Pancreas (tissue), 10 donors: ENCODE results near the gene PSMA3. TPM values are rescaled to one million over a fixed set of nuclear protein-coding genes. Genes with fewer than 3 reads are reported as not detected.
A peak's percentile ranks its signal among the peaks of the same experiment; 100 is the strongest.
"Not testable (repeated sequence)": the region's sequence is repeated elsewhere in the genome, so short reads cannot be mapped to it uniquely, and the experiment has no call there.

ENCODE experiments used
- ATAC-seq, 4 donors: fragments of 200-7000 bp; cut with Tn5 transposase; one replicate each; pipeline versions ENCODE4 v1.8.0 to v1.9.1; 2020; ENCODE audit warnings: mild to moderate bottlenecking in 4 of 4, moderate library complexity in 4 of 4
- DNase-seq, 6 donors: peaks; one replicate each; pipeline ENCODE4 v3.0.0-alpha.2; 2020
- FAIRE-seq: peaks from 2 replicates; lab custom pipeline; 2012; peaks lifted over from hg19 to GRCh38; lab: Jason Lieb, UNC
- H3K27ac ChIP-seq, 4 donors: fragments of 200-600 bp; sonication (generic); 1 replicate in 3 of 4; 2 replicates in 1 of 4; pipeline versions ENCODE4 v1.5.0 to v1.8.0; 2020
- H3K27me3 ChIP-seq, 4 donors: fragments of 200-600 bp; one replicate each; pipeline ENCODE4 v1.8.0; 2021
- H3K36me3 ChIP-seq, 3 donors: fragments of 200-600 bp; sonication (generic) in 1 of 3; one replicate each; pipeline versions ENCODE4 v1.5.0 to v1.8.0; 2020 to 2021
- H3K4me1 ChIP-seq, 3 donors: fragments of 200-600 bp; one replicate each; pipeline ENCODE4 v1.8.0; 2021
- H3K4me3 ChIP-seq, 4 donors: fragments of 200-600 bp; sonication (generic) in 2 of 4; one replicate each; pipeline versions ENCODE4 v1.5.0 to v1.8.0; 2020 to 2021
- H3K9me3 ChIP-seq, 4 donors: fragments of 200-600 bp; one replicate each; pipeline ENCODE4 v1.8.0; 2021
- CTCF ChIP-seq, 4 donors: fragments of 200-600 bp; sonication (generic) in 3 of 4; IDR thresholded peaks; one replicate each; pipeline versions ENCODE4 v1.5.0 to v1.8.0; 2021; ENCODE audit warnings: antibody characterized with exemption in 4 of 4
- WGBS, 2 donors: extraction: QIAGEN DNeasy Blood & Tissue Kit; methylation state at CpG; one replicate each; pipeline ENCODE4 v1.1.7; 2013; 5-methylcytosine and 5-hydroxymethylcytosine counted together
- intact Hi-C, 3 donors: fragments of 100-400 bp; cut with DNase I; formaldehyde crosslinking; loops; one replicate each; pipeline versions ENCODE4 v1.11.1 to v1.14.2; 2022
- polyA plus RNA-seq, 2 donors: library from polyadenylated mRNA; stranded (reverse); fragments of 200-250 nt; gene quantifications; one replicate each; pipeline ENCODE4 v1.2.3, GENCODE V29; 2013
- total RNA-seq, 6 donors: library from RNA; stranded (reverse); fragmentation: NEBNext Ultra II Directional in 4 of 6; extraction: Animal tissue kit (Norgen Biotek cat#: 25700) in 4 of 6; gene quantifications; one replicate each; pipeline versions ENCODE4 v1.2.1 to v1.2.4, GENCODE V29; 2021 to 2023
- donor health status: healthy with polysubstance abuse.
- donor health status: DM: no; HTN: no; CAD: no; lungs with moderate emphysema.
- donor health status: DM: no; HTN: no; CAD: no.
- donor health status: control.
- donor health status: control.
- donor health status: Bipolar disorder and iron deficiency.
- donor health status: DM: yes; HTN: yes; CAD: no.
- donor health status: DM: no; HTN: no; CAD: no.
- donor health status: DM: no; HTN: no; CAD: no.
- donor health status: DM: yes; HTN: yes; CAD: no.

Gene PSMA3
- total and polyA plus RNA-seq, 8 donors = 40.0 to 74.7 (median 62.6) TPM

GRCh38 chr14:58245562-58245961, 919 bp downstream of the PSMA3 start:
- no peak for ATAC-seq
- TF ChIP-seq CTCF (IDR thresholded peaks at IDR 0.05) = no peak
- WGBS, 2 donors = 0 to 1% methylated on average over 3 of the region's 3 CpGs
- peaks cover 14 to 33% (median 33%) of the 10 kb centered on the region in 3 donors for H3K4me1 ChIP-seq
- H3K4me3 ChIP-seq = peak overlapping the region; percentile 61 to 90 (median 82)
- H3K27ac ChIP-seq = peak overlapping the region; percentile 82 to 96 (median 87)
- FAIRE-seq = no peak
- H3K27me3 ChIP-seq = no peaks in the 10 kb centered on the region
- peaks cover 0 to 5% (median 4%) of the 10 kb centered on the region in 3 donors for H3K36me3 ChIP-seq
- H3K9me3 ChIP-seq = no peaks in the 10 kb centered on the region
- intact Hi-C loops = loop anchor here in 1 of 3 donors (10.0 kb wide), 1 partner anchor 49 kb away; the partner anchor contains the start of gene ARID4A
- no peak for DNase-seq

GRCh38 chr14:58249611-58250010, 5.0 kb downstream of the PSMA3 start:
- ATAC-seq (no peak), FAIRE-seq (no peak), DNase-seq (no peak)
- Histone ChIP-seq H3K36me3 (peaks cover 0 to 27% (median 4%) of the 10 kb centered on the region in 3 donors), H3K27me3 (no peaks in the 10 kb centered on the region), H3K4me3 (no peak overlapping the region), H3K4me1 (peaks cover 14 to 26% (median 22%) of the 10 kb centered on the region in 3 donors), H3K9me3 (no peaks in the 10 kb centered on the region), H3K27ac (no peak overlapping the region)
- 93 to 96% methylated on average over 8 of the region's 8 CpGs for WGBS, 2 donors
- TF ChIP-seq CTCF (IDR thresholded peaks at IDR 0.05) = no peak
- intact Hi-C loops = loop anchor here in 1 of 3 donors (10.0 kb wide), 1 partner anchor 45 kb away; the partner anchor contains the start of gene ARID4A

- 97 to 98% methylated on average over 4 of the region's 4 CpGs for WGBS, 2 donors
- FAIRE-seq (no peak), DNase-seq (no peak), ATAC-seq (peak in 1 of 4 donors; percentile 31)
- Histone ChIP-seq H3K27ac (no peak overlapping the region), H3K4me1 (no peaks in the 10 kb centered on the region), H3K36me3 (peaks cover 0 to 42% (median 5%) of the 10 kb centered on the region in 3 donors), H3K27me3 (no peaks in the 10 kb centered on the region), H3K4me3 (no peak overlapping the region), H3K9me3 (no peaks in the 10 kb centered on the region)
- TF ChIP-seq CTCF (IDR thresholded peaks at IDR 0.05) = no peak
- intact Hi-C loops = no loop called here
Measured at GRCh38 chr14:58258156-58258555, 13.5 kb downstream of the PSMA3 start.

GRCh38 chr14:58262005-58262404, 17.4 kb downstream of the PSMA3 start:
- DNase-seq, H3K4me3 ChIP-seq, H3K9me3 ChIP-seq, ATAC-seq, FAIRE-seq, H3K4me1 ChIP-seq, H3K27me3 ChIP-seq, intact Hi-C loops, H3K27ac ChIP-seq: not testable (repeated sequence)
- 96 to 97% methylated on average over 10 of the region's 10 CpGs for WGBS, 2 donors
- H3K36me3 ChIP-seq = peaks cover 2 to 60% (median 5%) of the 10 kb centered on the region in 3 donors

- intact Hi-C loops = no loop called here
- H3K36me3 ChIP-seq = peaks cover 2 to 61% (median 10%) of the 10 kb centered on the region in 3 donors
- DNase-seq (no peak), FAIRE-seq (no peak), ATAC-seq (no peak)
- no peak overlapping the region for H3K27ac ChIP-seq
- no peak for TF ChIP-seq CTCF (IDR thresholded peaks at IDR 0.05)
- H3K27me3 ChIP-seq = no peaks in the 10 kb centered on the region
- H3K4me3 ChIP-seq = no peak overlapping the region
- H3K9me3 ChIP-seq = no peaks in the 10 kb centered on the region
- H3K4me1 ChIP-seq = no peaks in the 10 kb centered on the region
Measured at GRCh38 chr14:58265401-58265800, 20.8 kb downstream of the PSMA3 start.
